ENCODE results near the gene ITGA3. TPM values are rescaled to one million over a fixed set of nuclear protein-coding genes. Genes with fewer than 3 reads are reported as not detected.

The ITGA3 gene
- total RNA-seq, 1 experiment from 2014 or later, result 392 TPM

DNA sequence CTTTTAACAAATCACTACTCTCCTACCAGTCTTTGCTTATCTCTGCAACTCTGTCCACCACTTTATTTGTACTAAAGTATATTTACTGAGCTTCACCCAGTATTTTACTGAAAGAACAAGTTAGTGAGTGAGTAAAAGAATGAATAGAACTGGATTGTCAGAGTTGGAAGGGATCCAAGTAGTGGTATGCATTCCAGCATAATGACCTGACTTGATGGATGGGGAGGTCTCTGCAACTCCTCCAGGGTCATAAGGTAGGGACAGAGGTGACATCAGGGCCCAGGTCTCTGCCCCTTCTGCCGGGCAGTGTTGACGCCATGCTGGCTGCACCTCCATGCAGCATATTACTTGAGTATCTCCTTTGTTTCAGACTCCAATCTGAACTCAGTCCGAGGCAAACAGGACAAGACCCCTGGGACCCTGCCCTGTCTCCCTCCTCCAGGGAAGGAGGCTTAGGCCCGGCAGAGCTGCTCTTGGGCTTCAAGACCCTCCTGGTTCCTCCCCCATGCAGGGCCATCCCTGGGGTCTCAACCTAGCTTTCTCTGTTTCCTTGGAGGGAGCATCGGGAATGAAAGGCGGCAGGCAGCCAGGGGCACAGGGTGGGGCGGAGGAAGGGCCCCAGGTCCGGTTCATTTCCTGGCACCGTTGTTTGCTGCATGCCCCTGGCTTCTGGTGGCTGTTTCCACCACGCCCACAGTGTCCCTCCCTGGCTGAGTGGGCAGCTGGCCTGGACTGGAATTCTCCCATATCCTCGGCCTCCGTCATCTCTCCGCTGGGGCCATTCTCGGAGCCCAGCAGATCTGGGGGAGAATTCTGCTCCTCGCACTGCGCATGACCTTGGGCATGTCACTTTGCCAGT, 12.4 kb upstream of the ITGA3 start:
- no peak for DNase-seq (ENCODE audit: low read depth, low spot score)
- H2AFZ ChIP-seq (ENCODE audit: low read depth, low read length, poor library complexity, severe bottlenecking), result no peak overlapping the region
- no TSS peak for BruUV-seq (replicated peaks)

More for the DNA sequence above, 12.4 kb upstream of the ITGA3 start:
- intact Hi-C loops (cut with micrococcal nuclease), result no loop called here
- H3K4me2 ChIP-seq (ENCODE audit: low read length), result no peak overlapping the region
- no peaks in the 10 kb centered on the region for H3K9me2 ChIP-seq (ENCODE audit: insufficient read depth)
- no peaks in the 10 kb centered on the region for H3K36me3 ChIP-seq (ENCODE audit: control insufficient read depth in 1 of 2, insufficient read depth in 2 of 2, low read length in 2 of 2)
- H3K9ac ChIP-seq (ENCODE audit: low read length), result no peak overlapping the region
- no peak overlapping the region for H3K4me3 ChIP-seq (replicated peaks in 1 of 2; ENCODE audit: low read depth in 1 of 2, low read length in 2 of 2)
- ATAC-seq, result no peak
- TF ChIP-seq ZNF274 (IDR thresholded peaks at IDR 0.05; ENCODE audit: low read depth, low read length) (no peak), SIN3A (IDR thresholded peaks at IDR 0.05; ENCODE audit: low read depth) (no peak), SP1 (IDR thresholded peaks at IDR 0.05; ENCODE audit: low read depth) (no peak), POLR2AphosphoS5 (IDR thresholded peaks at IDR 0.05; ENCODE audit: low read depth, low read length) (no peak), EZH2phosphoT487 (IDR thresholded peaks at IDR 0.05; ENCODE audit: borderline replicate concordance) (no peak), CEBPB (IDR thresholded peaks at IDR 0.05; ENCODE audit: low read depth) (no peak), CBX3 (IDR thresholded peaks at IDR 0.05; ENCODE audit: low read depth) (no peak), SRF (IDR thresholded peaks at IDR 0.05; ENCODE audit: low read depth) (no peak)
- TF ChIP-seq, protein P1, sequence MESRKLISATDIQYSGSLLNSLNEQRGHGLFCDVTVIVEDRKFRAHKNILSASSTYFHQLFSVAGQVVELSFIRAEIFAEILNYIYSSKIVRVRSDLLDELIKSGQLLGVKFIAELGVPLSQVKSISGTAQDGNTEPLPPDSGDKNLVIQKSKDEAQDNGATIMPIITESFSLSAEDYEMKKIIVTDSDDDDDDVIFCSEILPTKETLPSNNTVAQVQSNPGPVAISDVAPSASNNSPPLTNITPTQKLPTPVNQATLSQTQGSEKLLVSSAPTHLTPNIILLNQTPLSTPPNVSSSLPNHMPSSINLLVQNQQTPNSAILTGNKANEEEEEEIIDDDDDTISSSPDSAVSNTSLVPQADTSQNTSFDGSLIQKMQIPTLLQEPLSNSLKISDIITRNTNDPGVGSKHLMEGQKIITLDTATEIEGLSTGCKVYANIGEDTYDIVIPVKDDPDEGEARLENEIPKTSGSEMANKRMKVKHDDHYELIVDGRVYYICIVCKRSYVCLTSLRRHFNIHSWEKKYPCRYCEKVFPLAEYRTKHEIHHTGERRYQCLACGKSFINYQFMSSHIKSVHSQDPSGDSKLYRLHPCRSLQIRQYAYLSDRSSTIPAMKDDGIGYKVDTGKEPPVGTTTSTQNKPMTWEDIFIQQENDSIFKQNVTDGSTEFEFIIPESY (IDR thresholded peaks at IDR 0.05; ENCODE audit: extremely low read depth, insufficient replicate concordance, low read length), result no peak
- TF ChIP-seq, protein P2, sequence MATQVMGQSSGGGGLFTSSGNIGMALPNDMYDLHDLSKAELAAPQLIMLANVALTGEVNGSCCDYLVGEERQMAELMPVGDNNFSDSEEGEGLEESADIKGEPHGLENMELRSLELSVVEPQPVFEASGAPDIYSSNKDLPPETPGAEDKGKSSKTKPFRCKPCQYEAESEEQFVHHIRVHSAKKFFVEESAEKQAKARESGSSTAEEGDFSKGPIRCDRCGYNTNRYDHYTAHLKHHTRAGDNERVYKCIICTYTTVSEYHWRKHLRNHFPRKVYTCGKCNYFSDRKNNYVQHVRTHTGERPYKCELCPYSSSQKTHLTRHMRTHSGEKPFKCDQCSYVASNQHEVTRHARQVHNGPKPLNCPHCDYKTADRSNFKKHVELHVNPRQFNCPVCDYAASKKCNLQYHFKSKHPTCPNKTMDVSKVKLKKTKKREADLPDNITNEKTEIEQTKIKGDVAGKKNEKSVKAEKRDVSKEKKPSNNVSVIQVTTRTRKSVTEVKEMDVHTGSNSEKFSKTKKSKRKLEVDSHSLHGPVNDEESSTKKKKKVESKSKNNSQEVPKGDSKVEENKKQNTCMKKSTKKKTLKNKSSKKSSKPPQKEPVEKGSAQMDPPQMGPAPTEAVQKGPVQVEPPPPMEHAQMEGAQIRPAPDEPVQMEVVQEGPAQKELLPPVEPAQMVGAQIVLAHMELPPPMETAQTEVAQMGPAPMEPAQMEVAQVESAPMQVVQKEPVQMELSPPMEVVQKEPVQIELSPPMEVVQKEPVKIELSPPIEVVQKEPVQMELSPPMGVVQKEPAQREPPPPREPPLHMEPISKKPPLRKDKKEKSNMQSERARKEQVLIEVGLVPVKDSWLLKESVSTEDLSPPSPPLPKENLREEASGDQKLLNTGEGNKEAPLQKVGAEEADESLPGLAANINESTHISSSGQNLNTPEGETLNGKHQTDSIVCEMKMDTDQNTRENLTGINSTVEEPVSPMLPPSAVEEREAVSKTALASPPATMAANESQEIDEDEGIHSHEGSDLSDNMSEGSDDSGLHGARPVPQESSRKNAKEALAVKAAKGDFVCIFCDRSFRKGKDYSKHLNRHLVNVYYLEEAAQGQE (IDR thresholded peaks at IDR 0.05; ENCODE audit: low read depth), result no peak
- H3K9me3 ChIP-seq (ENCODE audit: control insufficient read depth in 1 of 2, insufficient read depth in 1 of 2, low read depth in 1 of 2, low read length in 2 of 2), result no peaks in the 10 kb centered on the region
- no peaks in the 10 kb centered on the region for H4K20me1 ChIP-seq (ENCODE audit: insufficient read depth)
- RAD21 ChIA-PET (ENCODE audit: low non-redundant PET in 1 of 2, low total read pairs in 2 of 2, uncharacterized antibody in 2 of 2, unreplicated experiment in 2 of 2), result no interaction called here
- POLR2A ChIA-PET, result interaction anchor here (1.0 to 2.8 kb wide), 4 partner anchors 11 to 18 kb away, joined by 3 to 17 read pairs (median 4); partner anchors contain the start of gene ITGA3
- H3K27me3 ChIP-seq (ENCODE audit: insufficient read depth, low read length), result no peaks in the 10 kb centered on the region
- H3K27ac ChIP-seq (ENCODE audit: low read depth, low read length), result no peak overlapping the region
- peaks cover 17 to 36% of the 10 kb centered on the region in 2 experiments for H3K4me1 ChIP-seq (ENCODE audit: control insufficient read depth in 1 of 2, insufficient read depth in 2 of 2, low read length in 2 of 2)
- CTCF ChIA-PET, result no interaction called here
- H3K79me2 ChIP-seq (ENCODE audit: insufficient read depth, low read length), result no peaks in the 10 kb centered on the region
